Thoracic aorta (tissue), 2 donors: ENCODE results near the gene GCHFR. TPM values are rescaled to one million over a fixed set of nuclear protein-coding genes. Genes with fewer than 3 reads are reported as not detected.

Experiments used
- ATAC-seq: fragments of 150-250 bp; one replicate; pipeline ENCODE4 v1.8.0; 2017; ENCODE audit warnings: low read depth; ENCODE audit not compliant: insufficient number of reproducible peaks, low FRiP score
- DNase-seq: peaks from one replicate; pipeline ENCODE4 v3.0.0-alpha.2; 2020; ENCODE audit warnings: low spot score
- H3K27ac ChIP-seq, 2 donors: fragments of 200-600 bp; sonication (generic); 1 replicate in 1 of 2; 2 replicates in 1 of 2; pipeline ENCODE4 v1.5.1; 2016; ENCODE audit warnings: mild to moderate bottlenecking in 2 of 2, moderate library complexity in 2 of 2
- H3K27me3 ChIP-seq: fragments of 200-600 bp; sonication (generic); replicated peaks from 2 replicates; pipeline ENCODE4 v1.6.0; 2016; ENCODE audit warnings: mild to moderate bottlenecking; ENCODE audit not compliant: insufficient read depth
- H3K36me3 ChIP-seq: fragments of 200-600 bp; sonication (generic); one replicate; pipeline ENCODE4 v1.5.1; 2016
- H3K4me1 ChIP-seq, 2 donors: fragments of 200-600 bp; sonication (generic); 1 replicate in 1 of 2; 2 replicates in 1 of 2; pipeline versions ENCODE4 v1.5.1 to v1.6.0; 2016; ENCODE audit warnings: low read depth in 2 of 2, mild to moderate bottlenecking in 1 of 2; ENCODE audit not compliant: control insufficient read depth in 1 of 2
- H3K4me3 ChIP-seq: fragments of 200-600 bp; sonication (generic); 2 replicates; pipeline ENCODE4 v1.5.1; 2016; ENCODE audit warnings: mild to moderate bottlenecking
- H3K9me3 ChIP-seq: fragments of 200-600 bp; sonication (generic); 2 replicates; pipeline ENCODE4 v1.5.1; 2016
- CTCF ChIP-seq: fragments of 200-600 bp; sonication (generic); IDR thresholded peaks from one replicate; pipeline ENCODE4 v1.5.1; 2019; ENCODE audit warnings: antibody characterized with exemption
- total RNA-seq, 2 donors: library from RNA; depleted of rRNA; stranded (reverse); fragments of >200 nt; gene quantifications; one replicate each; pipeline versions ENCODE4 v1.1.0 to v1.2.3, GENCODE V29; 2016

GCHFR gene
- total RNA-seq, 2 donors from 2014 or later, result 14.1 to 17.2 TPM

- Histone ChIP-seq H3K36me3 (peaks cover 10% of the 10 kb centered on the region), H3K4me3 (no peak overlapping the region), H3K27ac (no peak overlapping the region), H3K27me3 (no peaks in the 10 kb centered on the region), H3K4me1 (peaks cover 6 to 10% of the 10 kb centered on the region in 2 donors), H3K9me3 (no peaks in the 10 kb centered on the region)
- DNase-seq, result no peak
- ATAC-seq, result no peak
- TF ChIP-seq CTCF, result no peak
Observed at GRCh38 chr15:40808861-40809450, 45.1 kb downstream of the GCHFR start.

- DNase-seq, result no peak
- Histone ChIP-seq H3K4me1 (peaks cover 0 to 5% of the 10 kb centered on the region in 2 donors), H3K9me3 (no peaks in the 10 kb centered on the region), H3K27ac (no peak overlapping the region), H3K27me3 (no peaks in the 10 kb centered on the region), H3K4me3 (no peak overlapping the region), H3K36me3 (peaks cover 10% of the 10 kb centered on the region)
- no peak for ATAC-seq
- TF ChIP-seq CTCF, result no peak
Observed at GRCh38 chr15:40812721-40813425, 49.0 kb downstream of the GCHFR start.

GRCh38 chr15:40815042-40815698 is 51.3 kb downstream of the GCHFR start:
- H3K4me1 ChIP-seq, result no peaks in the 10 kb centered on the region
- DNase-seq (no peak), ATAC-seq (no peak)
- no peak overlapping the region for H3K27ac ChIP-seq
- H3K36me3 ChIP-seq, result peaks cover 10% of the 10 kb centered on the region
- H3K4me3 ChIP-seq, result no peak overlapping the region
- H3K27me3 ChIP-seq, result no peaks in the 10 kb centered on the region
- H3K9me3 ChIP-seq, result no peaks in the 10 kb centered on the region
- TF ChIP-seq CTCF, result no peak

Other genes with a start within 250 kb of the GCHFR start
- gene CCDC32, start 199.0 kb upstream of the GCHFR start, total RNA-seq, result 10 to 100 TPM; 15.8 to 53.1 TPM
- gene RPUSD2, start 194.8 kb upstream of the GCHFR start, total RNA-seq, result 1 to 10 TPM; 9.6 to 9.8 TPM
- 10 to 100 TPM in 1 of 2 donors, under 1 TPM in 1; 0.27 to 11.4 TPM for gene KNL1, start 169.8 kb upstream of the GCHFR start, total RNA-seq
- under 1 TPM in 1 of 2 donors, not detected in 1; 0.27 TPM for gene RAD51, start 68.9 kb upstream of the GCHFR start, total RNA-seq
- gene RMDN3, start 8.8 kb upstream of the GCHFR start, total RNA-seq, result 10 to 100 TPM; 17.2 to 34.5 TPM
- under 1 TPM in 1 of 2 donors, not detected in 1; 0.54 TPM for gene C15orf62, start 5.9 kb downstream of the GCHFR start, total RNA-seq
- 10 to 100 TPM; 10.9 to 17.3 TPM for gene ZFYVE19, start 43.0 kb downstream of the GCHFR start, total RNA-seq
- gene DNAJC17, start 43.4 kb downstream of the GCHFR start, total RNA-seq, result 10 to 100 TPM in 1 of 2 donors, 1 to 10 TPM in 1; 6.1 to 20.4 TPM
- gene PPP1R14D, start 64.6 kb downstream of the GCHFR start, total RNA-seq, result not detected
- gene SPINT1, start 80.0 kb downstream of the GCHFR start, total RNA-seq, result 1 to 10 TPM; 4.6 to 4.8 TPM
- not detected for gene RHOV, start 110.2 kb downstream of the GCHFR start, total RNA-seq
- 10 to 100 TPM; 26.0 to 37.9 TPM for gene VPS18, start 130.4 kb downstream of the GCHFR start, total RNA-seq
- gene DLL4, start 165.3 kb downstream of the GCHFR start, total RNA-seq, result 10 to 100 TPM in 1 of 2 donors, 1 to 10 TPM in 1; 6.2 to 13.0 TPM
- 1 to 10 TPM; 3.9 to 7.3 TPM for gene CHAC1, start 189.4 kb downstream of the GCHFR start, total RNA-seq